ENCODE data around the gene TKFC. TPM values are rescaled to one million over a fixed set of nuclear protein-coding genes. Genes with fewer than 3 reads are reported as not detected.

TKFC gene
- total RNA-seq, 4 donors from 2014 or later: 9.3 to 24.1 (median 15.5) TPM

DNA sequence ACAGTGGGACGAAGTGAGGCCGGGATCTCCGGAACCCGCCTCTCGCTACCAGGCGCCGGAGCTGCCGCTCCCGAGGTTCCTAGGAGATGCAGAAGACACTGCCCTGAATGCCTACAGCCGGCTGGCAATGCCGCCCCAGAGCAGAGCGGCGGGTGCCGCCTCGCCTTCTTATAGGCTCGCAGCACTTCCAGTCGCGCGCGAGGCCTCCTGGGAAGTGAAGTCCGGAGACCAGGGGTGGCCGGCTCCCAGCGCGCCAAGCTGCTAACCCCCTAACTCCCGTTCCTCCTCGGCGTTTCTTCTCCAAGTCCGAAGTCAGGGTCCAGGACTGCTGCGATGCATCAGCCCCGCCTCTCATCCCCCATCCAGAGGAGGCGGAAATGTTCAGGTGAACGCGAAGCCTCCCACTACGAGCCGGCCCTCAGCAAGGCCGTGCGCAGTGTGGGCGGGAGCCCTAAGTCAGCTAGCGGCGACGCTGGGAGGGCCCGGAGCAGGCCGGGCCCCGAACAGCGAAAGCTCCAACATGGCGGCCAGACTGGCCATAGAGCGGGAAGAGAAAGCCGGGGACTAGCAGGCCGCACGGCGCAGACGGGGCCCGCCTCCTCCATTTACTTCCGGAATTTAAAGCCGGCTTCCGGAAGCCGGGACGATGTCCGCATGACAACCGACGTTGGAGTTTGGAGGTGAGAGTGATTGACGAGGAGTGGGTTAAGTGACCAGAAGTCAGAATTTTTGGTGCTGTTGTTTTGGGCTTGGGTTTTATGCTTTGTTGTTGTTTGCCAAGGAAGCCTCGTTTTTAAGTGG, 28.9 kb downstream of the TKFC start, which contains the start of the genes CYB561A3 and TMEM138:
TSS of gene CYB561A3 (minus strand) at position 142 of the 801 bp plus-strand sequence. CDS start 5,169 bp downstream, outside the sequence.
TSS of gene TMEM138 (plus strand) at position 634 of the 801 bp plus-strand sequence. CDS start 2,017 bp downstream, outside the sequence.
- TF ChIP-seq, protein P1, sequence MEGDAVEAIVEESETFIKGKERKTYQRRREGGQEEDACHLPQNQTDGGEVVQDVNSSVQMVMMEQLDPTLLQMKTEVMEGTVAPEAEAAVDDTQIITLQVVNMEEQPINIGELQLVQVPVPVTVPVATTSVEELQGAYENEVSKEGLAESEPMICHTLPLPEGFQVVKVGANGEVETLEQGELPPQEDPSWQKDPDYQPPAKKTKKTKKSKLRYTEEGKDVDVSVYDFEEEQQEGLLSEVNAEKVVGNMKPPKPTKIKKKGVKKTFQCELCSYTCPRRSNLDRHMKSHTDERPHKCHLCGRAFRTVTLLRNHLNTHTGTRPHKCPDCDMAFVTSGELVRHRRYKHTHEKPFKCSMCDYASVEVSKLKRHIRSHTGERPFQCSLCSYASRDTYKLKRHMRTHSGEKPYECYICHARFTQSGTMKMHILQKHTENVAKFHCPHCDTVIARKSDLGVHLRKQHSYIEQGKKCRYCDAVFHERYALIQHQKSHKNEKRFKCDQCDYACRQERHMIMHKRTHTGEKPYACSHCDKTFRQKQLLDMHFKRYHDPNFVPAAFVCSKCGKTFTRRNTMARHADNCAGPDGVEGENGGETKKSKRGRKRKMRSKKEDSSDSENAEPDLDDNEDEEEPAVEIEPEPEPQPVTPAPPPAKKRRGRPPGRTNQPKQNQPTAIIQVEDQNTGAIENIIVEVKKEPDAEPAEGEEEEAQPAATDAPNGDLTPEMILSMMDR (IDR thresholded peaks at IDR 0.05; ENCODE audit: low read depth): no peak

- TF ChIP-seq, protein P1 (IDR thresholded peaks at IDR 0.05; ENCODE audit: low read depth): no peak
Observed at GRCh38 chr11:61362542-61362875, 29.5 kb downstream of the TKFC start.

DNA sequence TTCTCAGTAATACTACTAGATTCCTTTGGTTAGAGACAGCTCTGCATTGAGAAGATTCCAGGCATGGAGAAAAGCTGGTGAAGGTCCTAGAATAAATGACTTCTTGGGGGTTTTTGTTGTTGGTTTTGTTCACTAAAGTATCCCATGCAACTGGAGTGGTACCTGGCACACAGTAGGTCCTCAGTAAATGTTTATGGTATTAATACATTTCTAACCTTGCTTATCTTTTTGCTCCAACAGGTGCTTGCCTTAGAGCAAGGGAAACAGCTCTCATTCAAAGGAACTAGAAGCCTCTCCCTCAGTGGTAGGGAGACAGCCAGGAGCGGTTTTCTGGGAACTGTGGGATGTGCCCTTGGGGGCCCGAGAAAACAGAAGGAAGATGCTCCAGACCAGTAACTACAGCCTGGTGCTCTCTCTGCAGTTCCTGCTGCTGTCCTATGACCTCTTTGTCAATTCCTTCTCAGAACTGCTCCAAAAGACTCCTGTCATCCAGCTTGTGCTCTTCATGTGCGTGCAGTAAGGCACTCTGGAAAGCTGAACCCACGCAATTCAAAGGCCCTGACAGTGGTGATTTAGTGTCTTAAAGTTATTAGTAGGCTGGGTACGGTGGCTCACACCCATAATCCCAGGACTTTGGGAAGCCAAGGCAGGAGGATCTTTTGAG, 31.1 kb downstream of the TKFC start:
- TF ChIP-seq, protein P1 (IDR thresholded peaks at IDR 0.05; ENCODE audit: low read depth): no peak

GRCh38 chr11:61367406-61367805, 34.4 kb downstream of the TKFC start:
- TF ChIP-seq, protein P1 (IDR thresholded peaks at IDR 0.05; ENCODE audit: low read depth): no peak

- TF ChIP-seq, protein P1 (IDR thresholded peaks at IDR 0.05; ENCODE audit: low read depth): no peak
Observed at GRCh38 chr11:61368646-61369045, 35.6 kb downstream of the TKFC start.

GRCh38 chr11:61369372-61370348, 36.6 kb downstream of the TKFC start:
- TF ChIP-seq, protein P1 (IDR thresholded peaks at IDR 0.05; ENCODE audit: low read depth): no peak
